Islet precursor cell (in vitro differentiated cells): ENCODE results near the gene PASK.
A peak's percentile ranks its signal among the peaks of the same experiment; 100 is the strongest.

Experiments
- DNase-seq: peaks from one replicate; pipeline ENCODE4 v3.0.0-alpha.2; 2018

The PASK gene

DNA sequence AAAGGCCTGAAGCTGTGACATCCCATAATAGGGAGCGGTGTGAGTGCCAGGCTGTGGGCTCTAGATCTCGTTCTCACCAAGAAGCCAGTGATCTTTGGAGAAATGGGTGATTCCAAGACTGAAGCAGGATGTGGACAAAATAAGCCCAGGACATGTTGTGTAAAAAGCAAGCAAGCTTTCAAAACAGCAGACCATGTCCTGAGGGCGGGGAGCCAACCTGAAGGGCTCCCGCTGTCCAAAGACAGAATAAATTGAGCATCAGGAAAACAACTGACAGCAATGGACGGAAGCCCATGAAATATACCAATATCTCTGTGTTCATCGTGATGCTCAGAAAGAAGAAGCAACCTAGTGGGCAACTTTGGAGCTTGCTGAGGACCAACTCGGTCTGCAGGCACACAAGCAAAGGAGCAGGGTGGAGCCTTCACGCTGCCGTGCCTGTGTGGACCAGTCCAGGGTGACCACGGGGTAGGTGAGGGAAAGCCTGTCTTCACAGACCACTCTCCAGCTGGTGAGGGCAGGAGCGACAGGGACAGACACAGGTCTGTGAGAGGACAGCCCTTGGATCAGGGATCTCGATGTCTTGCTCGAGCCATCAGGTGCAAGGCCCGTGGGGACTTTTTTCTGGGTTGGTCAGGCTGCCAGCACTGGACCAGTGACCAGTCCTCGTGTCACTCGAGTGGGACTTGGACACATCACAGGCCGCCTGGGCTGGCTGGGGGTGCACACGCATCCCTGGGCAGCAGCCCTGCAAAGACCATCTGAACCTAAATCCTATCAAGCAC, 68.7 kb downstream of the PASK start:
- peak; percentile 44 for DNase-seq

DNA sequence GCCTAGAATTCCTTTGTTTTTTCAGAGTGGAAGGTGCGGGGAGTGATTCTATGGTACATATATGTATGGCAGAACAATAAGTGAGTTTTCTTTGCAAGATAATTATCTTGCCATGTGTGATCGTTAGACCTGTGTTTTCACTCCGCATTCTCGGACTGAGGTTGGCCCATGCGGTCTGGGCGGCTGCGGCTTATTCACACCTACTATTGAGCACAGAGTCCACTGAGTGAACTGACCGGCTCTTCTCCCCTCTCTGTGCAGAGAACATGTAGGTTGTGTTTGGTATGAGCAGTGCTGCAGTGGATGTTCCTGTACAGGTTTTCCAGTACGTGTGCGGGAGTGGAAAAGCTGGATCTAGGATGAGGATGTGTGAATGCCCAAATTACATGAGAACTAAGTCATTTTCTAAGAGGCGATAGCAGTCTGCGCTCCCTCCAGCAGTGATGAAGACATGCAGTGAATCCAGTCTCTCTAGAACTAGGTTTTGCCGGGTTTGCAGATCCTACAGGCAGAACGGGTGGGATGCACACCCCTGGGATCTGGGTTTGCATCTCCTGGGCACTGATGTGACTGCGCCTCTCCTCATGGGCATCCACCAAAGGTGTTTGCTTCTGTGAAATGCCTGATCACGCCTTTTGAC, 74.3 kb downstream of the PASK start:
- peak; percentile 24 for DNase-seq

DNA sequence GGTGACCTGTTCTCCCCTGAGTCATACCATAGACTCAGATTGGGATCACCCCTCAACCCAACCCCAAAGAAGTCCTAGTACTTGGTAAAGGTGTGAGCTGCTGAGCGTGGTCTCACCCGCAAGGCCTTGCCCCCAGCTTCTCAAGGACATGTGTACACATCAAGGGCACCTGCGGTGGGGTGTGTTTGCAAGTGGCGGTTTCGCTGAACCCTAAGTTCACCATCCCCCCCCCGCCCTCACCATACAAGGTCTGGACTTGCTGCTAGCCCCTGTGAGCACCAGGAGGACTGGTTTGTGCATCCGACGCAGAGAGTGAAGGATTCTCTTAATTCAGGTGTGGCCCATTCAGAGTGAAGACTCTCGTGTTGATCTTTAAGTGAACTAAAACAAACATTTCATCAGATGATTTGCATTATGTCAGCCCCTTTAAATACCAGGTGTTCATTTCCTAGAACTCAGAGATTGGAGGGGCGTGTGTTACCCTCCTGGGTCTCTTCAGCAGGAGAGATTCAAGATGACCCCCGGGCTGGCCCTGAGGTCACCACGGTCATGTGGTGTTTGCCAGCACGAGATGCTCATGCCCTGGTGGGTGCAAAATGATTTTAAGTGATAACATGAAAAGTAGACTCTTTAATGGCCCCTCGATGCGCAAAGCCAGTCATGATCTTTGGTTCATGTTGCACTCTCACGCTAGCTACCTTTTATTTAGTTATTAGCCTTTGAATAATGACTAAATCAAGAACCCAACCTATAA, 75.0 kb downstream of the PASK start:
- peak; percentile 40 for DNase-seq

DNA sequence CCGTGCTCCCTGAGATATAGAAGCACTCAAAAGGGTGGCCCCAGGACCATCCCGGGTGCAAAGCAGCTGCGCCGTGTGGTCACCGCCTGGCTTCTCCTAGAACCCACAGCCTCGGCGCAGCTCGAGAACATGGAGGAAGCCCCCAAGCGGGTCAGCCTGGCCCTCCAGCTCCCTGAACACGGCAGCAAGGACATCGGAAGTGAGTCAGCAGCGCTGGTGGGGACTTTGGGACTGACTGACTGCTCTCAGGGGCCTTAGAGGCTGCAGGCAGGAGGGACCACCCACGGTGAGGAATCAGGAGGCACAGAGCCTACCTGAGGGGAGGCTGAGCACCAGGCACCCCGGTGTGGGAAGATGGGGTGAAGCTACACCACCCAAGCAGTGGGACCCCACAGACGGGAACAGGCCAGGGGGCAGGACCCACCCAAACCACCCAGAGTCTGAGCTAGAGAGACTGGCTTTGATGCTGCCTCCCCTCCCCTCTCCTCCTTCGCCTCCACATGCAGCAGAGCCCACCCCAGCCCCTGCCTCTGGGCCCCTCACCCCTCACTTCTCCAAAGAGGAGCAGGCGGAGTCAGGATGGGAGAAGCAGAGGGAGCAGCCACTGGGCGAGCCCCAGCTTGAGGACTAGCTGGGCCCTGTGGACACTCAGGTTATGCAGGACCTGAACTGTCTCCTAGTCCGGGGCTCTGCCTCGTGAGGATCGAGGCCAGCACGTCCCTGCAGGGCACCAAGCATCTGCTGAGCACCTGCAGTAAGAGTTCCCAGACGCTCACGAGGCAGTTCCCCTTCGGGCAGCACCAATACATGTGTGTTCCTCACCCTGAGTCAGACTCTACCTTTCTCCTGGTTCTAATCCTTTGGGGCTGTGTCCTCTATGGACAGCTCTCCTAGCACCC, 75.9 kb downstream of the PASK start:
- DNase-seq: peak; percentile 57

DNA sequence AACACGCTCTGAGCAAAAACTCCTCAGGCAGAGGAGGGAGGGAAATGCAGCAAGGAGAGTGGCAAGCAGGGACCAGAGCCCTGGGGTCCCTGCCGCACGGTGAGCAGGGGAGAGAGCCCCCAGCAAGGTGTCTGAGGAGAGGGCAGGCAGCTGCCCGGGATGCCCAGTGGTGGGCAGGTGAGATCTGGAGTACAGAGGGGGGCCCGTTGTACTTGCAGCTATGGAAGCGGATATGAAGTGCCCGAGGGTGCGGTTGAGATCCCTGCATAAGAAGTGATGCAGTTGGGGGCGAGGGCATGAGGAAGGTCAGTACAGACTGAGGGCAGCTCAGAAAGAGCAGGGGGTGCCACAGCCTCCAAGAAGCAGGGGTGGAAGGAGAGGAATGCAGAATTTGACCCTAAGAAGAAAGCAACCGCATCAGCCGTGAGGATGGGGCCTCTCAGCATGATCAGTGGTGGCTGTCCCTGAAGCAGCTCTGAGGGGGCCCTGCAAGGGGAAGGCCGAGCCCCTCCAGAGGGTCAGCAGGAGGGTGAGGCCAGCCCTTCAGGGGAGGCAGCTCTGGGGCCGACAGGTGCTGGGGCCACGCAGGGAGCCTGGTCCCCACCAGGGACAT, 76.6 kb downstream of the PASK start:
- no peak for DNase-seq

DNA sequence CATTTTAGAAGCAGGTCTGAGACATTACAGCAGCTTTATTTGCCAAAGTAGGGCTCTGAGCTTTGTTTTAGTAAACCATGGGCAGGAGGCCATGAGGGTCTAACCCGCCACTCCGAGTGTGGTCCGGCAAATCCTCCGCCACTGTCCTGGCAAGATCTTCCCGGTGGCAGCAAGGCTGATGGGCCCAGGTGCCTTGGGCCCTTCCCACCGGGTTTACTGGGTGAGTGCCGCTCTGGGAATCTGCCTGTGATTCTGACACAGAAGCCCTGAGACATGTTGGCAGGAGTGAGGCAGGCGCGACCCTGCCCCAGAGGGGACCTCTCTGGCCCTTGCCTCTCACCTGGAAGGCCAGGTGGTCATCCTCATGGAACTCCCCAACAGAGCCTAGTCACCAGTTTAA, 77.1 kb downstream of the PASK start:
- DNase-seq: peak; percentile 38

DNA sequence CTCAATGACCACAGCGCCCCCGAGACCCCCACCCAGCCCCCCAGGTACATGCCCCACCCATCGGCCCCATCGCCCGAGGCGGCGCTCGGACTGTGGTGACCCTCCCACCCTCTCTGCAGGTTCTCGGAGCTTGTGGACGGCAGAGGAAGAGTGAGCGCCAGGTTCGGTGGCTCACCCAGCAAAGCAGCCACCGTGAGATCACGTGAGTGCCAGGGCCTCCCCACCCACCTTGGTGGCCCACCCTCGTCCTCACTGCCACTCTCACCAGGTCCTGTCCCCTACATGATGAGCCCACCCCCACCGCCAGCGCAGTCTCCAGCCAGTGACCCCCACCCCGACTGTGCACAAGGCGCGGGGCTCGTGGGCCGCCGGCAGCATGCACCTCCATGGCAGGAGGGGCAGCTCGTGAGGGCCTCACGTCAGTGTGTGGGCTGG, 77.6 kb downstream of the PASK start:
- DNase-seq: peak; percentile 50

DNA sequence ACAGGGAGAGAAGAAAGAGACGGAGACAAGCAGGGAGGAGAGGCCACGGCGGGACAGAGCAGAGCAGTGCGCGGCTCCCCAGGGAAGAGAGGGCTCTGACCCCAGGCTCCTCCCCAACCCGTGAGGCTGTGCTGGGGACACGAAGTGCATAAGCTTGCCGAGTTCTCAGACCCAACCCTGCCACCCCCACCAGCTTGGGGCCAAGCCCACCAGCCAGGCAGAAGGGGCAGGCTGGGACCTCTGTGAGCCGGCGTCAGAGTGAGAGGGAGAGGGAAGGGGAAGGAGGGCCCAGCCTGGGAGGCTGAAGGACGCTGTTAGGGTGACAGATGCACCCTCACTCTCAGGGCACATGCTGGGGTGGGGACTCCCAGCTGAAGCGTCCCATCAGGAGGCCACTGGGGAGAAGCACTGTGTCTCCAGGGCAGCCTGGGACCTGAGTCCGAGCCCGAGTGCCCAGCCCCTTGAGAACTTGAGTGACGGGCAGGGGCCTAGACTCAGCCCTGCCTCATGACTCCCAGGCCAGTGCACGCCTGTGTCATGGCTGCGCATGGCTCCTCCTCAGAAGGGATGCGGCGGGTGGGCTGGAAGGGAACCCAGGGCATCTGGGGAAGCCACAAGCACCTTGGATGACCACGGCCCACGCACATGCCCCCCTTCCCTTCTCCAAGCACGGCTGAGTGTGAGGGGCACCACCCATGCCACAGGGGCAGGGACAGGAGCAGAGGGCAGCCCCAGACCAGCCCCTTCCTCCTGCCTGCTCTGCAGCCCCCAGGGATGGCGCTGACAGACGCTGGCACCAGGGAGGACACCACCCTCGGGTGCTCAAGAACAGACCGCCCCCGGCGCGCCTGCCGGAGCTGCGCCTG, 78.2 kb downstream of the PASK start:
- DNase-seq: peak; percentile 51

DNA sequence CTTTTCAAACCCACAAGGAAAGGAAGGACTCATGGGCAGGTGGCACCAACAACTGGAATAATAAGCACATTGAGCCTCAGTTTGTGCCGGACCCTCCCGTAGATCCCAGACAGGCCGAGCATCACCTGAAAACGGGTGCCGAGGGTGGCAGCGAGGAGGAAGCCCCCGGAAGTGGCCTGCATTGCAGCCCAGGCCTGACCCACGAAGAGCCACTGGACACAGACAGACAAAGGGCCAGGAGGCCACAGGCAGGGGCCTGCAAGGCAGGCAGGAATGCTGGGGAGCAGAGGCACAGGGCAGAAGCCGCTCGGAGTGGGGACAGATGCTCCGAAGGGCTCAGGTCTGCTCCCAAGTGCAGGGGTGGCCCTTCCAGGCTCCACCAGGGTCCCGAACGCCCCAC, 78.9 kb downstream of the PASK start:
- peak; percentile 46 for DNase-seq

DNA sequence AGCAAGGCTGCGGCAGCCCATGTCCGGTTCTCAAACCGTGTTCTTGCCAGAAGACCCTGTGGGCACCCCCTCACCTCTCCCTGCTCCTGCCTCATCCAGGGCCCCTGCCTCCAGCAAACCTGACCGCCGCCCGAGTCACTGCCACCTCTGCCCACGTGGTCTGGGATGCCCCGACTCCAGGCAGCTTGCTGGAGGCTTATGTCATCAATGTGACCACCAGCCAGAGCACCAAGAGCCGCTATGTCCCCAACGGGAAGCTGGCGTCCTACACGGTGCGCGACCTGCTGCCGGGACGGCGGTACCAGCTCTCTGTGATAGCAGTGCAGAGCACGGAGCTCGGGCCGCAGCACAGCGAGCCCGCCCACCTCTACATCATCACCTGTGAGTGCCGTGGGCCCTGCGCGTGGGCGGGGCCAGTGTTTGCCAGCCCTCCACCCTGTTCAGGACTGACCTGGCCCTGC, 79.4 kb downstream of the PASK start:
- DNase-seq: peak; percentile 61

DNA sequence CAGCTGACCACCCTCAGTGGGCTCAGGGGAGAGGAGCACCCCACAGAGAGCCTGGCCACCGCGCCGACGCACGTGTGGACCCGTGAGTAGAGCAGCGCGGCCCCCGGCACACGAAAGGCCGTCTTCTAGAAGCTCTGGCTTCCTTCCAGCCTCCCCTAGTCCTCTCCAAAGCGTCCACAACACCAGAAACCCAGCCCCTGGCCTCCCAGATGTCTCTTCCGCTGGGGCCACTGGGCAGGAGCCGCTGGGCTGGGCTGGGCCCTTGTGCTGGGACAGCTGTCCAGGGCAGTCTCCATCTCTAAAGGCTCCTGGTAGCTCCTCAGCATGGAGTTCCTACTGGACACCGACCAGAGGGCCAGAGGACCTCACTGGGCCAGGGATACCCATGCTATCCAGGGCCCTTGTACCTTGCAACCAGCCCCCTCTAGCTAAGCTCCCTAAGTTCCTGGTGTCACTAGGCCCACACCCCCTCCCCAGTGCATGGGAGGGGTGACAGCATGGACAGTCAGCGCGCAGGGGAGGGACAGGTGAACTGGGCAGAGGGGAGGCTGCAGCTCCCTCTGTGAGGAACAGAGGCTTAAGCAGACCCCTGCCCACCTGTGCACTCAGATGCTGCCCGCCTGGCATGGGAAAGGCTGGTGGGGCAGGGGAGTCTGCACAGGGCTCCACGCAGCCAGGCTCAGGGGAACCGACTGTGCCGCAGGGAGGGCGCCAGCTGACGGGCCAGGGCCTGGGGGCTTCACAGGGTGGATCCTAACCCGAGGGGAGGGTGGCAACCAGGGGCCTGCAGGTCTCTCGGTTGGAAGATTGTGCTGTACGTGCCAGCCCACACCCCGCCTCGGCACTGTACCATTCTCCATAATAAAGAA, 80.1 kb downstream of the PASK start:
- DNase-seq: peak; percentile 50

DNA sequence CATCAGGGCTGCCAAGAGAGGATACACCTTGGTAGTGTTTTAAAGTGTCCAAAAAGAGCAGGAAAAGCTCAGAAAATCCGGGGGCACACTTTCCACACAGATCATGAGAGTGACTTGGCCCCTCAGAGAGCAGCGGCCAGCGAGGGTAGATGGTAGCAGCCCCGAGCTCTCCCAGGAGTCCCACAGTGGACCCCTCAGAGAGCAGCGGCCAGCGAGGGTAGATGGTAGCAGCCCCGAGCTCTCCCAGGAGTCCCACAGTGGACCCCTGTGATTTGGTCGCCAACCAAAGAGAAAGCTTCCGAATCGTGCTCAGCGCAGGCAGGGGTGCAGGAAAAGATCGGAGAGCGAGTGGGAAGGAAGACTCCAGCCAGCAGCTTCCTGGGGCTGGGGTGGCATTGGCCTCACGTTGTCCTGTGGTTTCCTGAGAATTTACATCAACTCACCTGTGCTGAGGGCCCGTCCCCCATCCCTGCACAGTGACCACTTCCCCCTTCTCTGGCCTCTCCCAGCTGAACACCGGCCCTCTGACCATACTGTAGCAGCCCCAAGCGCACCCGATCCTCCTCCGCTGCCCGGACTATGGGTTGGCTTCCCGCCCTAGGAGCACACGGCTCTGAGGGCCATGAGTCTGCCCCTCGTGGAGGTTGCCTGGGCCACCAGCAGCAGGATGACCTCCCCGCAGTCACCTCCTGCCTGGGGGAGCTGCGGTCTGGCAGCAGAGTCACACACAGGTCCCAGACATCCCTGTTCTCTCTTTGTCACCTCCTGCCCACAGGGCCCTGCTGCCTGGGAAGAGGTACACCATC, 80.9 kb downstream of the PASK start:
- peak; percentile 46 for DNase-seq

DNA sequence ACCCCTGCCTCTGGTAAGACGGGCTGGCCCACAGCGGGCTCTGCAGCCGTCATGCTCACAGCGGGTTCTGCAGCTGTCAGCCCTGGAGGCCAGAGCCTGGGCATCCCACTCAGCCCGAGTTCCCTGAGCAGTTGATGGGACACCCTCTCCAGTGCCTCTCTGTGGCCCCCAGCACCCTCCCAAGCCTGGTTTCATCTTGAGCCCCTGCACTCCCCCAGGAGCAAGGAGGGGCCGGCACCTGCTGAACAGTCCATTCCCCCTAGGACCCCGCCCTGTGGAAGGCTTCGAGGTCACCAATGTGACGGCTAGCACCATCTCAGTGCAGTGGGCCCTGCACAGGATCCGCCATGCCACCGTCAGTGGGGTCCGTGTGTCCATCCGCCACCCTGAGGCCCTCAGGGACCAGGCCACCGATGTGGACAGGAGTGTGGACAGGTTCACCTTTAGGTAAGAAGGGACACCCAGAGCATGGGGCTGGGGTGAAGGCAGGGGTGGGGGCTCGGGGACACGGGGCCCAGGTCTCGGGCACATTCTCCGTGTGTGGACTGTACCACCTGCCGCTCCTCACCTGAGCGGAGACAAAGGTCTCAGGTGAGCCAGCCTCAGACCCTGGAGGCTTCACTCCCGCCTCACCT, 81.7 kb downstream of the PASK start:
- peak; percentile 47 for DNase-seq

DNA sequence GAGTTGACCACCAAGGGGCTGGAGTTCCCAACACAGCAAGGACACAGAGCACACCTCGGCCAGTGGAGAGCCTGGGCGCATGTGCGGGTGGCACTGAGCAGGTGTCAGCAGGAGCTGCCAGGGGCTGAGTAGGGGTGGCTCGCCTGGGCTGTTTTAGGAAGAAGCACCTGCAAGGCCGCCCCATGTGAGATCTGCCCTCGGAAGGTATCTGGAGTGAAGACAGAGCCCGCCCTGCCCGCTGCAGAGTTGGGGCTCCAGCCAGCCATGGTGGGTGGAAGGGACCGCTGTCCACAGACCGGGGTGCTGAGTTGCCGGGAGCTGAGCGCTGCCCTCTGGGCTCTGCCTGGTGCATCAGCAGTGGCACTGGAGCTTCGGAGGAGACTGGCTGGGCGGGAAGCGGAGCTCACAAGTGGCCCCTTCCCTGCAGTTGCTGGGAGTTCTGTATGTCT, 82.4 kb downstream of the PASK start:
- peak; percentile 68 for DNase-seq

DNA sequence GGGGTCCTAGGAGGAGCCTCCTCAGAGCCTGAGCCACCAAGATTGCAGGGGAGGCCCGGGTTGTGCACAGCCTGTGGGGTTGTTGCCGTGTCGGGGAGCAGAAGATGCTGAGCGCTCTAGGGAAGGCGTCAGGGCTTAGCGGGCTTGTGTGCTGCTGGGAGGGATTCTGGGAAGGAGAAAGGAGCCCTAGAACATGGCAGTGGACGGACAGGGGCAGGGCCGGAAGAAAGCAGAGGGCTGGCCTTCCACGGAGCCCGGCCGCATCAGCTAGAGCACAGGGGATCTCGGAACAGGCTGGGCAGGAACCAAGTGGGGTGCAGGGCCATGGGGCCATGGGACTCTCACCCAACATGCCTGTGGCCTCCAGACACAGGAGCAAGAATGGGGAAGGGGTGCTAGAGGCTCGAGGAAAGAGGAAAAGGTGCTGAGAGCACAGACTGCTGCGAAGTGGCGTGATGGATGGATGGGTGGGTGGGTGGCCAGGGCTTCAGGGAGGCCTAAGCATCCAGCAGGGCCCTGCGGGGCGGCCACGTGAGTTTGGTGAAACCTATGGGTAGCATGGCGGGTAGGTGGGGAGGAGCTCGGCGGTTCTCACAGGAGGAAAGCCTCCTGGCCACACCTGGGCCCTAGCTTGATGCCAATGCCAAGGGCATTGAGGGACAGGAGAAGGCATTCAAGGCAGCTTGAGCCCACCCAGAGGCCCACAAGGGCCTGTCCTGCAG, 82.9 kb downstream of the PASK start:
- DNase-seq: peak; percentile 51

DNA sequence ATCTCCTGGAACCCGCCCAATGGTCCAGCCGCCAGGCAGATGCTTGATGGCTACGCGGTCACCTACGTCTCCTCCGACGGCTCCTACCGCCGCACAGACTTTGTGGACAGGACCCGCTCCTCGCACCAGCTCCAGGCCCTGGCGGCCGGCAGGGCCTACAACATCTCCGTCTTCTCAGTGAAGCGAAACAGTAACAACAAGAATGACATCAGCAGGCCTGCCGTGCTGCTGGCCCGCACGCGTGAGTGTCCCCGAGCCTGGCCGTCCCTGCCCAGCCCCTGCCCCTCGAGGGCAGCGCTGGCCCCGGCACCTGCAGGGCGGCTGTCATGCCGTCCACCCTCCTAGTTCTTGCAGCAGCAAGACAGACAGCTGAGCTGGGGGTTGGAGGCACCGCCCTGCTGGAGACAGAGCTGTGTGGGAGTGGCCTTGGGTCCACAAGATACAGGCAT, 83.9 kb downstream of the PASK start:
- DNase-seq: peak; percentile 48

DNA sequence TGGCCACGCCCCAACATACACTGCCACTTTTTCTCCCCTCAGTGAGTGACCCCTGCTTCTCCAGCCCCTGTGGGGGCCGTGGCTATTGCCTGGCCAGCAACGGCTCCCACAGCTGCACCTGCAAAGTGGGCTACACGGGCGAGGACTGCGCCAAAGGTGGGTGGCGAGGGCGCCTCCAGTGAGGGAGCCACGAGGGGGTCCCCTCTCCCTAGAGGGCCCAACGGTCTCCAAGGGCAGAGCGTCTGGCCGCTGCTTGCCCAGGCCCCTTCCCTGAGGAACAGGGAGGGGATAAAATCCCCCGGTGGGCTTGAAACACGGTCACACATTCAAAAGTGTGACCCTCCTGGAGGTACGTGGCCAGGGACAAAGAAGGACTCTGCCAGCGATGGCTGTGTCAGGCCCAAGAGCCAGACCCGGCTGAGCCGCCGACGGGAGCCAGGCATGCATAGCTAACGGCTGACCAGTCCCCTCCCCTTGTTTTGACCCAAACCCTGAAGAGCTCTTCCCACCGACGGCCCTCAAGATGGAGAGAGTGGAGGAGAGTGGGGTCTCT, 84.4 kb downstream of the PASK start:
- DNase-seq: no peak
